Trophoblast cell (in vitro differentiated cells and primary cell): ENCODE results near the gene RNF130.
A peak's percentile ranks its signal among the peaks of the same experiment; 100 is the strongest.
"Not testable (repeated sequence)": the region's sequence is repeated elsewhere in the genome, so short reads cannot be mapped to it uniquely, and the experiment has no call there.

Source experiments
- DNase-seq, 2 donors: peaks; one replicate each; pipeline ENCODE4 v3.0.0-alpha.2; 2016
- H2AFZ ChIP-seq: 2 replicates; pipeline ENCODE4 v1.6.1; 2013; ENCODE audit warnings: low read length, moderate library complexity, mild to moderate bottlenecking; ENCODE audit not compliant: insufficient read depth, poor library complexity
- H2AK5ac ChIP-seq: 2 replicates; pipeline ENCODE4 v1.6.1; 2013; ENCODE audit warnings: mild to moderate bottlenecking, low read length
- H2BK120ac ChIP-seq: 2 replicates; pipeline ENCODE4 v1.6.1; 2013; ENCODE audit warnings: low read length, mild to moderate bottlenecking, moderate library complexity; ENCODE audit not compliant: insufficient read depth, poor library complexity
- H2BK12ac ChIP-seq: 2 replicates; pipeline ENCODE4 v1.6.1; 2013; ENCODE audit warnings: mild to moderate bottlenecking, low read length, moderate library complexity
- H2BK5ac ChIP-seq: 2 replicates; pipeline ENCODE4 v1.6.1; 2013; ENCODE audit warnings: low read length, low read depth, moderate library complexity, mild to moderate bottlenecking; ENCODE audit not compliant: poor library complexity
- H3K14ac ChIP-seq: 2 replicates; pipeline ENCODE4 v1.6.1; 2013; ENCODE audit warnings: mild to moderate bottlenecking, low read length
- H3K18ac ChIP-seq: 2 replicates; pipeline ENCODE4 v1.6.1; 2013; ENCODE audit warnings: mild to moderate bottlenecking, low read length
- H3K23ac ChIP-seq: 2 replicates; pipeline ENCODE4 v1.6.1; 2013; ENCODE audit warnings: low read length
- H3K27ac ChIP-seq: 2 replicates; pipeline ENCODE4 v1.5.1; 2013; ENCODE audit warnings: low read depth, mild to moderate bottlenecking, inconsistent platforms, low read length, moderate library complexity
- H3K27me3 ChIP-seq: 2 replicates; pipeline ENCODE4 v1.6.1; 2013; ENCODE audit warnings: inconsistent platforms, mild to moderate bottlenecking, low read length, moderate library complexity; ENCODE audit not compliant: insufficient read depth
- H3K36me3 ChIP-seq, 2 experiments: 1 replicate in 1 of 2; 2 replicates in 1 of 2; pipeline ENCODE4 v1.6.1; 2013; ENCODE audit warnings: low read length in 2 of 2, mild to moderate bottlenecking in 2 of 2, moderate library complexity in 1 of 2; ENCODE audit not compliant: insufficient read depth in 2 of 2, control insufficient read depth in 1 of 2
- H3K4ac ChIP-seq: 2 replicates; pipeline ENCODE4 v1.6.1; 2013; ENCODE audit warnings: low read depth, mild to moderate bottlenecking, low read length, moderate library complexity
- H3K4me1 ChIP-seq, 2 experiments: 1 replicate in 1 of 2; 2 replicates in 1 of 2; pipeline ENCODE4 v1.6.1; 2013; ENCODE audit warnings: low read length in 2 of 2, mild to moderate bottlenecking in 2 of 2, moderate library complexity in 1 of 2; ENCODE audit not compliant: insufficient read depth in 2 of 2, control insufficient read depth in 1 of 2
- H3K4me2 ChIP-seq: 2 replicates; pipeline ENCODE4 v1.6.1; 2013; ENCODE audit warnings: inconsistent platforms, mild to moderate bottlenecking, low read length, moderate library complexity
- H3K4me3 ChIP-seq: 2 replicates; pipeline ENCODE4 v1.5.1; 2013; ENCODE audit warnings: mild to moderate bottlenecking, low read depth, low read length, inconsistent platforms
- H3K79me1 ChIP-seq: one replicate; pipeline ENCODE4 v1.6.1; 2013; ENCODE audit warnings: low read length
- H3K79me2 ChIP-seq: 2 replicates; pipeline ENCODE4 v1.6.1; 2013; ENCODE audit warnings: low read length, mild to moderate bottlenecking; ENCODE audit not compliant: control insufficient read depth, insufficient read depth, poor library complexity
- H3K9ac ChIP-seq: 2 replicates; pipeline ENCODE4 v1.6.1; 2013; ENCODE audit warnings: mild to moderate bottlenecking, low read length
- H3K9me3 ChIP-seq: 2 replicates; pipeline ENCODE4 v1.6.1; 2013; ENCODE audit warnings: low read depth, mild to moderate bottlenecking, control low read depth, inconsistent platforms, low read length; ENCODE audit not compliant: insufficient read depth
- H4K12ac ChIP-seq: 2 replicates; pipeline ENCODE4 v1.6.1; 2013; ENCODE audit warnings: low read depth, mild to moderate bottlenecking, low read length, moderate library complexity
- H4K8ac ChIP-seq: 2 replicates; pipeline ENCODE4 v1.6.1; 2013; ENCODE audit warnings: low read depth, mild to moderate bottlenecking, low read length, moderate library complexity
- H4K91ac ChIP-seq: one replicate; pipeline ENCODE4 v1.6.1; 2013; ENCODE audit warnings: low read depth, mild to moderate bottlenecking, low read length, moderate library complexity
- WGBS: extraction: QIAGEN DNeasy Blood & Tissue Kit; methylation state at CpG from one replicate; pipeline ENCODE4 v1.1.7; 2013; ENCODE audit warnings: missing lambda C conversion rate; ENCODE audit not compliant: insufficient read length, insufficient coverage; ENCODE audit errors: extremely low coverage; 5-methylcytosine and 5-hydroxymethylcytosine counted together

The RNF130 gene

DNA sequence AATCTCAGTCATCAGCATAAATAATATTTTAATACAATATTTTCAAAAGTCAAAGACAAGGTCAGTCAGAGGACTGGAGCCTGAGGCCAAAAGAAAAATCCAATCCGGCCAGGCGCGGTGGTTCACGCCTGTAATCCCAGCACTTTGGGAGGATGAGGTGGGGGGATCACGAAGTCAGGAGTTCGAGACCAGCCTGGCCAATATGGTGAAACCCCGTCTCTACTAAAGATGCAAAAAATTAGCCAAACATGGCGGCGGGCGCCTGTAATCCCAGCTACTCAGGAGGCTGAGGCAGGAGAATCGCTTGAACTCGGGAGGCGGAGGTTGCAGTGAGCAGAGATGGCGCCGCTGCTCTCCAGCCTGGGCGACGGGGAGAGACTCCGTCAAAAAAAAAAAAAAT lies 18.1 kb upstream of the RNF130 start:
- not testable (repeated sequence) for H4K12ac ChIP-seq, H3K79me2 ChIP-seq, H3K4ac ChIP-seq, H2BK120ac ChIP-seq, H2AK5ac ChIP-seq, H2BK5ac ChIP-seq, H3K4me3 ChIP-seq, H3K14ac ChIP-seq, DNase-seq, H3K36me3 ChIP-seq, H3K4me1 ChIP-seq, H4K8ac ChIP-seq, H3K27ac ChIP-seq, H3K9ac ChIP-seq, H3K18ac ChIP-seq, H3K9me3 ChIP-seq, H3K79me1 ChIP-seq, H4K91ac ChIP-seq, H2AFZ ChIP-seq, H3K27me3 ChIP-seq, H3K23ac ChIP-seq, H2BK12ac ChIP-seq
- peak overlapping the region; percentile 97 for H3K4me2 ChIP-seq
- no CpG with 5 or more reads among the region's 18 CpGs for WGBS

- Histone ChIP-seq H2BK5ac (no peak overlapping the region), H3K23ac (no peak overlapping the region), H4K12ac (no peak overlapping the region), H3K4me3 (no peak overlapping the region), H3K4me2 (no peak overlapping the region), H2BK12ac (no peak overlapping the region), H3K36me3 (no peaks in the 10 kb centered on the region), H2AK5ac (no peak overlapping the region), H4K8ac (no peak overlapping the region), H4K91ac (no peak overlapping the region), H3K14ac (no peak overlapping the region), H2AFZ (no peak overlapping the region), H3K79me2 (no peaks in the 10 kb centered on the region), H3K18ac (no peak overlapping the region), H3K27me3 (no peaks in the 10 kb centered on the region), H3K79me1 (peaks cover 5% of the 10 kb centered on the region), H3K27ac (no peak overlapping the region), H3K4me1 (peaks cover 9% of the 10 kb centered on the region in 2 experiments), H2BK120ac (no peak overlapping the region), H3K9me3 (no peaks in the 10 kb centered on the region), H3K4ac (no peak overlapping the region), H3K9ac (no peak overlapping the region)
- WGBS = no CpG with 5 or more reads among the region's 8 CpGs
- no peak for DNase-seq
Observed at GRCh38 chr5:180088561-180088960, 17.0 kb upstream of the RNF130 start.

DNA sequence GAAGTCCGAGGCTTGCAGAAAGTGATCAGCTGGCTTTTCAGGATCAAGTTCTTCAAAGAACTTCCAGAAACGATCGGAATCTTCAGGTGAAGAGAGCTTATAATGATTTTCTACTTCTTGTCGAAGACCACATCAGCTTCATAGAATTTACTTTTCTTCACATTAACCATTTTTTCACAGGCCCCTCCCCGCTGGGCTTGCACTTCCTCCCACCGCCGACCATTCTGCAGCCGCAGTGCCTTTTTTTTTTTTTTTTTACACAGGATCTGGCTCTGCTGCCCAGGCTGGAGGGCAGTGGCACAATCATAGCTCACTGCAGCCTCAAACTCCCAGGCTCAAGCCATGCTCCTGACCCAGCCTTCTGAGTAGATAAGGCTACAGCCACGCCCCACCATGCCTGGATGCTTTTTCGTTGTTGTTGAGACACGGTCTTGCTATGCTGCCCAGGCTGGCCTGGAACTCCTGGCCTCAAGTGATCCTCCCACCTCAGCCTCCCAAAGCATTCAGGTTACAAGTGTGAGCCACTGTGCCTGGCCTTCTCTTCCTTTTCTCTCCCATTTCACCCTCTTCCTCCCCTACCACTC lies 15.3 kb upstream of the RNF130 start:
- H4K91ac ChIP-seq = no peak overlapping the region
- no peak overlapping the region for H2AK5ac ChIP-seq
- H4K8ac ChIP-seq = no peak overlapping the region
- no peak overlapping the region for H4K12ac ChIP-seq
- no peaks in the 10 kb centered on the region for H3K36me3 ChIP-seq
- no peak overlapping the region for H3K23ac ChIP-seq
- no peak overlapping the region for H2BK120ac ChIP-seq
- no peak overlapping the region for H3K9ac ChIP-seq
- no peak overlapping the region for H3K14ac ChIP-seq
- H2AFZ ChIP-seq = no peak overlapping the region
- WGBS = no CpG with 5 or more reads among the region's 11 CpGs
- peaks cover 9 to 11% of the 10 kb centered on the region in 2 experiments for H3K4me1 ChIP-seq
- H3K4ac ChIP-seq = no peak overlapping the region
- no peak overlapping the region for H2BK5ac ChIP-seq
- H3K9me3 ChIP-seq = no peaks in the 10 kb centered on the region
- peaks cover 5% of the 10 kb centered on the region for H3K79me1 ChIP-seq
- no peaks in the 10 kb centered on the region for H3K27me3 ChIP-seq
- no peak overlapping the region for H3K4me2 ChIP-seq
- no peak overlapping the region for H3K18ac ChIP-seq
- H3K27ac ChIP-seq = no peak overlapping the region
- no peak overlapping the region for H3K4me3 ChIP-seq
- H2BK12ac ChIP-seq = no peak overlapping the region
- H3K79me2 ChIP-seq = no peaks in the 10 kb centered on the region
- DNase-seq = peak; percentile 42 to 64

DNA sequence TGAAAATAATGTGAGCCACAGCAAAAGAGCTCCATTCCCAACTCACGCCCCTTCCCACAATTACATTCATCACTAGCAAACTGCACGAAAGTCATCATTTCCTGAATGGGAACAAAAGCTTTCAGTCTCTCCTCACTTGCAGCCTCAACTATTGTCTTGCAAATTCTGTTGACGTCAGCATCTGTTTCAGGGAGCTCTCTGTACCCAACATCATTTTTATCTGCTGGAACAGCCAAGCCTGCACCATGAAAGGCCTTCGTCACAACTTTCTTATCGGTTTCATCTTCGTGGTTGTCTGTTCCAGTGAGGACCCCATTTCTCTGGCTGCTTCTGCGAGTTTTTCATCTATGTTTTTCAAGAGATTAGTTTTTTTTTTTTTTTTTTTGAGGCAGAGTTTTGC lies 14.3 kb upstream of the RNF130 start:
- no peak overlapping the region for H4K91ac ChIP-seq
- no peak overlapping the region for H3K9ac ChIP-seq
- H4K12ac ChIP-seq = no peak overlapping the region
- H3K18ac ChIP-seq = no peak overlapping the region
- no peak for DNase-seq
- no peaks in the 10 kb centered on the region for H3K79me2 ChIP-seq
- no peaks in the 10 kb centered on the region for H3K9me3 ChIP-seq
- no peak overlapping the region for H3K14ac ChIP-seq
- no peak overlapping the region for H3K27ac ChIP-seq
- no CpG with 5 or more reads among the region's 7 CpGs for WGBS
- no peak overlapping the region for H3K4ac ChIP-seq
- H3K36me3 ChIP-seq = no peaks in the 10 kb centered on the region
- H3K23ac ChIP-seq = no peak overlapping the region
- H2AK5ac ChIP-seq = no peak overlapping the region
- no peak overlapping the region for H2BK5ac ChIP-seq
- H3K79me1 ChIP-seq = peaks cover 5% of the 10 kb centered on the region
- no peak overlapping the region for H2BK120ac ChIP-seq
- H3K27me3 ChIP-seq = no peaks in the 10 kb centered on the region
- H2BK12ac ChIP-seq = no peak overlapping the region
- no peak overlapping the region for H3K4me3 ChIP-seq
- H2AFZ ChIP-seq = no peak overlapping the region
- H4K8ac ChIP-seq = no peak overlapping the region
- peaks cover 13 to 16% of the 10 kb centered on the region in 2 experiments for H3K4me1 ChIP-seq
- H3K4me2 ChIP-seq = no peak overlapping the region
